Measurements from ENCODE around the gene PTOV1. TPM values are rescaled to one million over a fixed set of nuclear protein-coding genes. Genes with fewer than 3 reads are reported as not detected.

Gene PTOV1
- total and polyA plus RNA-seq, 10 of the 15 experiments (the other 5 are each of a cell fraction or from before 2014, with no cell fraction given): 3.2 to 83.5 (median 22.3) TPM

DNA sequence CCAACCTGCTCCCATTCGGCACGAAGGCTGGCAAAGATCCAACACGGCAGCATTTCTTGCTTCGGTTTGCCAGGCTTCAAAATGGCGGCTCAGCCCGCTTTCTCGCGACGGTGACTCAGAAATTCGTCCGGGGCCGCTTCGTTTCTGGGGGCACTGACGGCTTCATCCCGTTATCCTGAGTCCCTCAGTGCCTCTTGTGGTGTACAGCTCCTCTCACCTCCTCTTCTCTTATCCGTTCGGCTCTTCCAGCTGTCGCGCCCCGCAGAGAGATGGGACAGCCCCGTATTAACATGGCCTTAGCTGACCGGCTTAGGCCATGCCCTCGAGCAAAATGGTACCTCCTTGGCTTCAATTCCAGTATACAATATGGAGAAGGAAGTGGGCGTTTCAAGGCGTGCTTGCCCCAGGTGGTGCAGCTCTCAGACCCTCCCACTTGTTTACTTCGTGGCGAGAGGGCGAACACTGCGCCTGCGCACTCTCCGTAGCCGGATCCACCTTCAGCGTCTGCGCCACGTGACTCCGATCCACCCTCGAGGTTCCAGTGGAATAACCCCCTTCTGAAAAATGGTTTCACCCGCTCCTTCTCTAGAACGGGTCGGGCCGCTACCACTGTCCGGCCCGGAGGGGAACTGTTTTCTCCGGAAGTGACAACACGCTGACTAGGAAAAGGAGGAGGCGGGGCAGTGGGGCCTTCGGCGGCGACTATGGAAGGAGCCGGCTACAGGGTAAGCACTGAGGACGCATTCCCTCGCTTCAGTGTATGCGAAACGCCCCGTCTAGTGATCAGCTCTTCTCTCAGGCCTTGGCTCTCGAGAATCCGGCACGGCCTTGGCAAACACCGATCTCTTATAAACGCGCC, 26.3 kb downstream of the PTOV1 start, which contains the start of the genes AKT1S1 and TBC1D17 (continued):
- TF ChIP-seq, protein P1, sequence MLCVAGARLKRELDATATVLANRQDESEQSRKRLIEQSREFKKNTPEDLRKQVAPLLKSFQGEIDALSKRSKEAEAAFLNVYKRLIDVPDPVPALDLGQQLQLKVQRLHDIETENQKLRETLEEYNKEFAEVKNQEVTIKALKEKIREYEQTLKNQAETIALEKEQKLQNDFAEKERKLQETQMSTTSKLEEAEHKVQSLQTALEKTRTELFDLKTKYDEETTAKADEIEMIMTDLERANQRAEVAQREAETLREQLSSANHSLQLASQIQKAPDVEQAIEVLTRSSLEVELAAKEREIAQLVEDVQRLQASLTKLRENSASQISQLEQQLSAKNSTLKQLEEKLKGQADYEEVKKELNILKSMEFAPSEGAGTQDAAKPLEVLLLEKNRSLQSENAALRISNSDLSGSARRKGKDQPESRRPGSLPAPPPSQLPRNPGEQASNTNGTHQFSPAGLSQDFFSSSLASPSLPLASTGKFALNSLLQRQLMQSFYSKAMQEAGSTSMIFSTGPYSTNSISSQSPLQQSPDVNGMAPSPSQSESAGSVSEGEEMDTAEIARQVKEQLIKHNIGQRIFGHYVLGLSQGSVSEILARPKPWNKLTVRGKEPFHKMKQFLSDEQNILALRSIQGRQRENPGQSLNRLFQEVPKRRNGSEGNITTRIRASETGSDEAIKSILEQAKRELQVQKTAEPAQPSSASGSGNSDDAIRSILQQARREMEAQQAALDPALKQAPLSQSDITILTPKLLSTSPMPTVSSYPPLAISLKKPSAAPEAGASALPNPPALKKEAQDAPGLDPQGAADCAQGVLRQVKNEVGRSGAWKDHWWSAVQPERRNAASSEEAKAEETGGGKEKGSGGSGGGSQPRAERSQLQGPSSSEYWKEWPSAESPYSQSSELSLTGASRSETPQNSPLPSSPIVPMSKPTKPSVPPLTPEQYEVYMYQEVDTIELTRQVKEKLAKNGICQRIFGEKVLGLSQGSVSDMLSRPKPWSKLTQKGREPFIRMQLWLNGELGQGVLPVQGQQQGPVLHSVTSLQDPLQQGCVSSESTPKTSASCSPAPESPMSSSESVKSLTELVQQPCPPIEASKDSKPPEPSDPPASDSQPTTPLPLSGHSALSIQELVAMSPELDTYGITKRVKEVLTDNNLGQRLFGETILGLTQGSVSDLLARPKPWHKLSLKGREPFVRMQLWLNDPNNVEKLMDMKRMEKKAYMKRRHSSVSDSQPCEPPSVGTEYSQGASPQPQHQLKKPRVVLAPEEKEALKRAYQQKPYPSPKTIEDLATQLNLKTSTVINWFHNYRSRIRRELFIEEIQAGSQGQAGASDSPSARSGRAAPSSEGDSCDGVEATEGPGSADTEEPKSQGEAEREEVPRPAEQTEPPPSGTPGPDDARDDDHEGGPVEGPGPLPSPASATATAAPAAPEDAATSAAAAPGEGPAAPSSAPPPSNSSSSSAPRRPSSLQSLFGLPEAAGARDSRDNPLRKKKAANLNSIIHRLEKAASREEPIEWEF (IDR thresholded peaks at IDR 0.05; ENCODE audit: insufficient replicate concordance, low read depth, low read length): no peak
- TF ChIP-seq, protein P2, sequence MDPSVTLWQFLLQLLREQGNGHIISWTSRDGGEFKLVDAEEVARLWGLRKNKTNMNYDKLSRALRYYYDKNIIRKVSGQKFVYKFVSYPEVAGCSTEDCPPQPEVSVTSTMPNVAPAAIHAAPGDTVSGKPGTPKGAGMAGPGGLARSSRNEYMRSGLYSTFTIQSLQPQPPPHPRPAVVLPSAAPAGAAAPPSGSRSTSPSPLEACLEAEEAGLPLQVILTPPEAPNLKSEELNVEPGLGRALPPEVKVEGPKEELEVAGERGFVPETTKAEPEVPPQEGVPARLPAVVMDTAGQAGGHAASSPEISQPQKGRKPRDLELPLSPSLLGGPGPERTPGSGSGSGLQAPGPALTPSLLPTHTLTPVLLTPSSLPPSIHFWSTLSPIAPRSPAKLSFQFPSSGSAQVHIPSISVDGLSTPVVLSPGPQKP (IDR thresholded peaks at IDR 0.05; ENCODE audit: low read depth, low read length): peak; percentile 94
- TF ChIP-seq, protein P3, sequence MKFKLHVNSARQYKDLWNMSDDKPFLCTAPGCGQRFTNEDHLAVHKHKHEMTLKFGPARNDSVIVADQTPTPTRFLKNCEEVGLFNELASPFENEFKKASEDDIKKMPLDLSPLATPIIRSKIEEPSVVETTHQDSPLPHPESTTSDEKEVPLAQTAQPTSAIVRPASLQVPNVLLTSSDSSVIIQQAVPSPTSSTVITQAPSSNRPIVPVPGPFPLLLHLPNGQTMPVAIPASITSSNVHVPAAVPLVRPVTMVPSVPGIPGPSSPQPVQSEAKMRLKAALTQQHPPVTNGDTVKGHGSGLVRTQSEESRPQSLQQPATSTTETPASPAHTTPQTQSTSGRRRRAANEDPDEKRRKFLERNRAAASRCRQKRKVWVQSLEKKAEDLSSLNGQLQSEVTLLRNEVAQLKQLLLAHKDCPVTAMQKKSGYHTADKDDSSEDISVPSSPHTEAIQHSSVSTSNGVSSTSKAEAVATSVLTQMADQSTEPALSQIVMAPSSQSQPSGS (IDR thresholded peaks at IDR 0.05; ENCODE audit: low read length): no peak
- TF ChIP-seq ETV6 (conservative IDR thresholded peaks at IDR 0.05 in 1 of 2, IDR thresholded peaks at IDR 0.05 in 1 of 2; ENCODE audit: borderline replicate concordance in 1 of 2, low read depth in 1 of 2) (no peak), IKZF1 (conservative IDR thresholded peaks at IDR 0.05) (peak; percentile 66), SMAD1 (IDR thresholded peaks at IDR 0.05; ENCODE audit: low read depth, partially characterized antibody) (peak; percentile 97), BHLHE40 (IDR thresholded peaks at IDR 0.05; ENCODE audit: borderline replicate concordance in 1 of 2, low read depth in 2 of 2, low read length in 1 of 2) (peak; percentile 98 to 99), DPF2 (IDR thresholded peaks at IDR 0.05) (no peak; the same call in 1 of the 2 replicates), CREB1 (IDR thresholded peaks at IDR 0.05; ENCODE audit: low read depth) (peak; percentile 97), NR2C1 (IDR thresholded peaks at IDR 0.05) (peak; percentile 84), ZZZ3 (IDR thresholded peaks at IDR 0.05; ENCODE audit: control insufficient read depth, insufficient read length, low read depth) (no peak), TCF12 (IDR thresholded peaks at IDR 0.05; ENCODE audit: low read depth, low read length) (peak; percentile 74; the same call in 1 of the 2 replicates)
- TF ChIP-seq, protein P4, sequence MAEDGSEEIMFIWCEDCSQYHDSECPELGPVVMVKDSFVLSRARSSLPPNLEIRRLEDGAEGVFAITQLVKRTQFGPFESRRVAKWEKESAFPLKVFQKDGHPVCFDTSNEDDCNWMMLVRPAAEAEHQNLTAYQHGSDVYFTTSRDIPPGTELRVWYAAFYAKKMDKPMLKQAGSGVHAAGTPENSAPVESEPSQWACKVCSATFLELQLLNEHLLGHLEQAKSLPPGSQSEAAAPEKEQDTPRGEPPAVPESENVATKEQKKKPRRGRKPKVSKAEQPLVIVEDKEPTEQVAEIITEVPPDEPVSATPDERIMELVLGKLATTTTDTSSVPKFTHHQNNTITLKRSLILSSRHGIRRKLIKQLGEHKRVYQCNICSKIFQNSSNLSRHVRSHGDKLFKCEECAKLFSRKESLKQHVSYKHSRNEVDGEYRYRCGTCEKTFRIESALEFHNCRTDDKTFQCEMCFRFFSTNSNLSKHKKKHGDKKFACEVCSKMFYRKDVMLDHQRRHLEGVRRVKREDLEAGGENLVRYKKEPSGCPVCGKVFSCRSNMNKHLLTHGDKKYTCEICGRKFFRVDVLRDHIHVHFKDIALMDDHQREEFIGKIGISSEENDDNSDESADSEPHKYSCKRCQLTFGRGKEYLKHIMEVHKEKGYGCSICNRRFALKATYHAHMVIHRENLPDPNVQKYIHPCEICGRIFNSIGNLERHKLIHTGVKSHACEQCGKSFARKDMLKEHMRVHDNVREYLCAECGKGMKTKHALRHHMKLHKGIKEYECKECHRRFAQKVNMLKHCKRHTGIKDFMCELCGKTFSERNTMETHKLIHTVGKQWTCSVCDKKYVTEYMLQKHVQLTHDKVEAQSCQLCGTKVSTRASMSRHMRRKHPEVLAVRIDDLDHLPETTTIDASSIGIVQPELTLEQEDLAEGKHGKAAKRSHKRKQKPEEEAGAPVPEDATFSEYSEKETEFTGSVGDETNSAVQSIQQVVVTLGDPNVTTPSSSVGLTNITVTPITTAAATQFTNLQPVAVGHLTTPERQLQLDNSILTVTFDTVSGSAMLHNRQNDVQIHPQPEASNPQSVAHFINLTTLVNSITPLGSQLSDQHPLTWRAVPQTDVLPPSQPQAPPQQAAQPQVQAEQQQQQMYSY (CRISPR knock-in tag; IDR thresholded peaks at IDR 0.05): no peak
- TF ChIP-seq, protein P5, sequence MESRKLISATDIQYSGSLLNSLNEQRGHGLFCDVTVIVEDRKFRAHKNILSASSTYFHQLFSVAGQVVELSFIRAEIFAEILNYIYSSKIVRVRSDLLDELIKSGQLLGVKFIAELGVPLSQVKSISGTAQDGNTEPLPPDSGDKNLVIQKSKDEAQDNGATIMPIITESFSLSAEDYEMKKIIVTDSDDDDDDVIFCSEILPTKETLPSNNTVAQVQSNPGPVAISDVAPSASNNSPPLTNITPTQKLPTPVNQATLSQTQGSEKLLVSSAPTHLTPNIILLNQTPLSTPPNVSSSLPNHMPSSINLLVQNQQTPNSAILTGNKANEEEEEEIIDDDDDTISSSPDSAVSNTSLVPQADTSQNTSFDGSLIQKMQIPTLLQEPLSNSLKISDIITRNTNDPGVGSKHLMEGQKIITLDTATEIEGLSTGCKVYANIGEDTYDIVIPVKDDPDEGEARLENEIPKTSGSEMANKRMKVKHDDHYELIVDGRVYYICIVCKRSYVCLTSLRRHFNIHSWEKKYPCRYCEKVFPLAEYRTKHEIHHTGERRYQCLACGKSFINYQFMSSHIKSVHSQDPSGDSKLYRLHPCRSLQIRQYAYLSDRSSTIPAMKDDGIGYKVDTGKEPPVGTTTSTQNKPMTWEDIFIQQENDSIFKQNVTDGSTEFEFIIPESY (IDR thresholded peaks at IDR 0.05): no peak

All from GM12878 (cell line).